HCT116 (cell line): Measurements from ENCODE around the gene FSTL4. TPM values are rescaled to one million over a fixed set of nuclear protein-coding genes. Genes with fewer than 3 reads are reported as not detected.

ENCODE experiments used
- ATAC-seq: fragments of 200-7000 bp; cut with Tn5 transposase; 2 replicates; pipeline ENCODE4 v1.9.1; 2020; ENCODE audit warnings: mild to moderate bottlenecking, moderate library complexity
- BruUV-seq: library from RNA; stranded (reverse); fragments of 400-500 nt; replicated peaks from 2 replicates; lab custom pipeline; 2021; lab: Mats Ljungman, UMichigan
- CTCF ChIA-PET: fragments of 300-600 bp; sonication (Branson Sonifier 250); formaldehyde crosslinking; loops from one replicate; lab custom pipeline; 2021; ENCODE audit warnings: antibody characterized with exemption; lab: Charles Lee
- POLR2A ChIA-PET: fragments of 300-600, 350-600 bp; sonication (Branson Sonifier 250); formaldehyde crosslinking; loops from one replicate; lab custom pipeline; 2021; ENCODE audit warnings: antibody characterized with exemption; lab: Charles Lee
- RAD21 ChIA-PET, 2 experiments: fragments of 300-600 bp; sonication (Branson Sonifier 250); formaldehyde crosslinking; loops; one replicate each; lab custom pipeline; 2023; ENCODE audit warnings: low total read pairs in 2 of 2; ENCODE audit not compliant: uncharacterized antibody in 2 of 2, unreplicated experiment in 2 of 2, low non-redundant PET in 1 of 2; lab: Charles Lee
- DNase-seq: peaks from one replicate; pipeline ENCODE4 v3.0.0-alpha.2; 2010; ENCODE audit warnings: low read depth, low spot score
- H2AFZ ChIP-seq: fragments of 200-600 bp; shearing (Covaris generic), sonication (generic); 2 replicates; pipeline ENCODE4 v1.6.1; 2017; ENCODE audit warnings: low read depth, mixed run types, mixed read lengths, antibody characterized with exemption, low read length; ENCODE audit not compliant: poor library complexity, severe bottlenecking
- H3K27ac ChIP-seq: 2 replicates; pipeline ENCODE4 v1.5.1; 2012; ENCODE audit warnings: low read depth, low read length
- H3K27me3 ChIP-seq: fragments of 200-600 bp; sonication (generic); 2 replicates; pipeline ENCODE4 v1.6.1; 2016; ENCODE audit warnings: mixed run types, low read length, mixed read lengths; ENCODE audit not compliant: insufficient read depth
- H3K36me3 ChIP-seq, 2 experiments: fragments of 200-500 bp in 1 of 2; fragments of 200-600 bp in 1 of 2; sonication (Bioruptor generic) in 1 of 2; sonication (generic) in 1 of 2; 2 replicates each; pipeline versions ENCODE4 v1.5.1 to v1.6.1; 2014 to 2016; ENCODE audit warnings: low read length in 2 of 2, inconsistent platforms in 1 of 2, mixed read lengths in 1 of 2, mixed run types in 1 of 2; ENCODE audit not compliant: insufficient read depth in 2 of 2, control insufficient read depth in 1 of 2
- H3K4me1 ChIP-seq, 2 experiments: fragments of 200-600 bp in 1 of 2; sonication (generic) in 1 of 2; 2 replicates each; pipeline versions ENCODE4 v1.5.1 to v1.6.1; 2012 to 2017; ENCODE audit warnings: low read length in 2 of 2, inconsistent platforms in 1 of 2, mild to moderate bottlenecking in 1 of 2, mixed read lengths in 1 of 2, mixed run types in 1 of 2, moderate library complexity in 1 of 2; ENCODE audit not compliant: insufficient read depth in 2 of 2, control insufficient read depth in 1 of 2
- H3K4me2 ChIP-seq: fragments of 200-600 bp; sonication (generic); 2 replicates; pipeline ENCODE4 v1.6.1; 2017; ENCODE audit warnings: mixed run types, low read length, mixed read lengths
- H3K4me3 ChIP-seq, 2 experiments: fragments of 200-600 bp in 1 of 2; sonication (generic) in 1 of 2; replicated peaks in 1 of 2; 2 replicates each; pipeline ENCODE4 v1.5.1; 2011 to 2016; ENCODE audit warnings: low read length in 2 of 2, control low read depth in 1 of 2, low read depth in 1 of 2, mild to moderate bottlenecking in 1 of 2, mixed read lengths in 1 of 2, mixed run types in 1 of 2
- H3K79me2 ChIP-seq: fragments of 200-600 bp; sonication (generic); 2 replicates; pipeline ENCODE4 v1.6.1; 2017; ENCODE audit warnings: mild to moderate bottlenecking, mixed run types, low read length, moderate library complexity, mixed read lengths; ENCODE audit not compliant: insufficient read depth
- H3K9ac ChIP-seq: fragments of 200-600 bp; sonication (generic); 2 replicates; pipeline ENCODE4 v1.6.1; 2016; ENCODE audit warnings: low read length, mixed read lengths
- H3K9me2 ChIP-seq: fragments of 200-600 bp; sonication (generic), shearing (Covaris generic); 2 replicates; pipeline ENCODE4 v1.6.1; 2017; ENCODE audit warnings: mixed run types, mild to moderate bottlenecking, moderate library complexity; ENCODE audit not compliant: insufficient read depth
- H3K9me3 ChIP-seq, 2 experiments: fragments of 200-500 bp in 1 of 2; fragments of 200-600 bp in 1 of 2; sonication (Bioruptor generic) in 1 of 2; sonication (generic) in 1 of 2; 2 replicates each; pipeline ENCODE4 v1.6.1; 2014 to 2017; ENCODE audit warnings: low read length in 2 of 2, mixed read lengths in 2 of 2, inconsistent platforms in 1 of 2, low read depth in 1 of 2, mild to moderate bottlenecking in 1 of 2, mixed run types in 1 of 2, moderate library complexity in 1 of 2; ENCODE audit not compliant: control insufficient read depth in 1 of 2, insufficient read depth in 1 of 2
- H4K20me1 ChIP-seq: fragments of 200-600 bp; sonication (generic), shearing (Covaris generic); 2 replicates; pipeline ENCODE4 v1.6.1; 2017; ENCODE audit warnings: mixed run types, mild to moderate bottlenecking, moderate library complexity; ENCODE audit not compliant: insufficient read depth
- CTCF ChIP-seq, 3 experiments: fragments of 200-600 bp in 1 of 3; sonication (generic) in 1 of 3; IDR thresholded peaks in 2 of 3; conservative IDR thresholded peaks in 1 of 3; 2 replicates each; pipeline ENCODE4 v1.5.1; 2012 to 2017; ENCODE audit warnings: low read depth in 2 of 3, low read length in 2 of 3, antibody characterized with exemption in 1 of 3, borderline replicate concordance in 1 of 3, control low read depth in 1 of 3, mild to moderate bottlenecking in 1 of 3, mixed read lengths in 1 of 3, mixed run types in 1 of 3, moderate library complexity in 1 of 3; ENCODE audit not compliant: insufficient read depth in 1 of 3
- EGR1 ChIP-seq: IDR thresholded peaks from 2 replicates; pipeline ENCODE4 v1.6.1; 2012; ENCODE audit warnings: low read depth
- EZH2 ChIP-seq: fragments of 200-600 bp; sonication (generic); IDR thresholded peaks from 2 replicates; pipeline ENCODE4 v1.6.1; 2017; ENCODE audit warnings: antibody characterized with exemption, mixed run types
- MAX ChIP-seq: IDR thresholded peaks from 2 replicates; pipeline ENCODE4 v1.6.1; 2012
- POLR2A ChIP-seq: IDR thresholded peaks from 2 replicates; pipeline ENCODE4 v1.7.0; 2011; ENCODE audit warnings: borderline replicate concordance; ENCODE audit not compliant: insufficient read depth, insufficient read length; ENCODE audit errors: extremely low read depth
- POLR2AphosphoS5 ChIP-seq: IDR thresholded peaks from 2 replicates; pipeline ENCODE4 v1.6.1; 2011; ENCODE audit warnings: mild to moderate bottlenecking, low read depth, low read length, moderate library complexity
- REST ChIP-seq: IDR thresholded peaks from 2 replicates; pipeline ENCODE4 v1.6.1; 2012; ENCODE audit warnings: low read depth
- TCF7L2 ChIP-seq: IDR thresholded peaks from 2 replicates; pipeline ENCODE4 v1.7.0; 2011; ENCODE audit warnings: borderline replicate concordance, inconsistent platforms; ENCODE audit not compliant: insufficient read depth, insufficient read length; ENCODE audit errors: extremely low read depth
- ZFX ChIP-seq: fragments of 450-650 bp; IDR thresholded peaks from 2 replicates; pipeline ENCODE4 v1.6.1; 2017
- intact Hi-C: fragments of 100-400 bp; cut with micrococcal nuclease; formaldehyde crosslinking; loops from 2 replicates; pipeline ENCODE4 v1.10.0; 2022
- total RNA-seq: library from RNA; stranded (reverse); gene quantifications from one replicate; pipeline ENCODE4 v1.2.1, GENCODE V29; 2021; ENCODE audit not compliant: unreplicated experiment

The FSTL4 gene
- total RNA-seq, 1 experiment from 2014 or later, result 0.37 TPM

- no peak for TF ChIP-seq REST
- no peak for TF ChIP-seq ZFX
- no peak for TF ChIP-seq TCF7L2
Measured at GRCh38 chr5:133304707-133305216, 307.6 kb downstream of the FSTL4 start (continued).

- H3K36me3 ChIP-seq, result no peaks in the 10 kb centered on the region
- H3K9me2 ChIP-seq, result no peaks in the 10 kb centered on the region
- H3K9me3 ChIP-seq, result no peaks in the 10 kb centered on the region
- H4K20me1 ChIP-seq, result no peaks in the 10 kb centered on the region
- H3K4me1 ChIP-seq, result no peaks in the 10 kb centered on the region
- no peak overlapping the region for H3K4me2 ChIP-seq
- H3K27ac ChIP-seq, result no peak overlapping the region
- DNase-seq, result no peak
- peaks cover 3% of the 10 kb centered on the region; the same call in 1 of the 2 replicates for H3K27me3 ChIP-seq
- no peak overlapping the region for H3K9ac ChIP-seq
- TF ChIP-seq MAX (no peak), TCF7L2 (no peak), EGR1 (no peak), POLR2AphosphoS5 (no peak), CTCF (IDR thresholded peaks at IDR 0.05 in 2 of 3, conservative IDR thresholded peaks at IDR 0.05 in 1 of 3; ENCODE audit: borderline replicate concordance in 1 of 3, insufficient read depth in 1 of 3, low read depth in 2 of 3, low read length in 2 of 3) (no peak), POLR2A (no peak), EZH2 (no peak)
- H3K79me2 ChIP-seq, result no peaks in the 10 kb centered on the region
- BruUV-seq, result no TSS peak
- H2AFZ ChIP-seq, result no peak overlapping the region
- no peak for ATAC-seq
- RAD21 ChIA-PET, result no interaction called here
- H3K4me3 ChIP-seq, result no peak overlapping the region
- intact Hi-C loops, result no loop called here
- CTCF ChIA-PET, result interaction anchor here (1.2 kb wide), 2 partner anchors 12 to 56 kb away, joined by 3 read pairs; no protein-coding TSS in a partner anchor
- POLR2A ChIA-PET, result no interaction called here
Measured at GRCh38 chr5:133304178-133304577, 308.2 kb downstream of the FSTL4 start.
